HEK293 (cell line): Measurements from ENCODE around the gene UBE2G2.

Source experiments
- SP3 ChIP-seq: fragments of 450-650 bp; formaldehyde crosslinking; IDR thresholded peaks from 2 replicates; pipeline ENCODE4 v1.5.1; 2016; ENCODE audit warnings: missing biosample characterization, missing genetic modification characterization
- ZNF548 ChIP-seq: fragments of 450-650 bp; formaldehyde crosslinking; IDR thresholded peaks from 2 replicates; pipeline ENCODE4 v1.5.1; 2016; ENCODE audit warnings: missing biosample characterization, missing genetic modification characterization
- TF ChIP-seq, protein P1 (sequence below): fragments of 450-650 bp; formaldehyde crosslinking; IDR thresholded peaks from 2 replicates; pipeline ENCODE4 v1.5.1; 2016; ENCODE audit warnings: missing biosample characterization, missing genetic modification characterization
- TF ChIP-seq, protein P2 (sequence below): fragments of 450-650 bp; formaldehyde crosslinking; IDR thresholded peaks from 2 replicates; pipeline ENCODE4; 2016; ENCODE audit warnings: missing biosample characterization, missing genetic modification characterization

DNA sequence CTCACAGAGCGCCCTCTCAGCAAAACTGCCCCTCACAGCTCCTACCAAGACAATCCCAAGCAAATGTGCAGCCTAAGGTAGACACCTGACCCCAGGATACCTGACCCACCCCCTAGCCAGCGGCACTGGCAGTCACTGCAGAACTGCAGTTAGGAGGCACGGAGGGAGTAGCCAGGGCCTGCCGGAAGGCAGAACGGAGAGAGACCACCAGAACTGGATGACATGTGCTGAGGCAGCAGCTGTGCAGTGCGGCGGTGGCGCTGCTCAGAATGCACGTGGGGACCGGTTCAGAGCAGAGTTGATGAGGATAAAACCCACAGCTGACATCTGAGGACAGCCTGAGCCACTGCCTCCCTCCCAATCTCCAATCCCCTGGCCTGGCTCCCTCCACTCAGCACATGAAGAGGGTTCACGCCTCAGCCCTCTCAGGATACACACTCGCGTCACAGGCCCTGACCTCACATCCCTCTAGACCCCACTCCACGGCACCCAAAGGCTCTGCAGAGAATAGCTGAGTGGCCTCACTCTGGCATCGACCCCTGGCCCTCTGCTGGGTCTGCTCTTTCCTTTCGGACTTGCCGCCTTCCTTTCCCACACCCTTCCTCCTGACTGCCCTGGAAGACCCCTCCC is 29.6 kb downstream of the UBE2G2 start:
- TF ChIP-seq, protein P1, sequence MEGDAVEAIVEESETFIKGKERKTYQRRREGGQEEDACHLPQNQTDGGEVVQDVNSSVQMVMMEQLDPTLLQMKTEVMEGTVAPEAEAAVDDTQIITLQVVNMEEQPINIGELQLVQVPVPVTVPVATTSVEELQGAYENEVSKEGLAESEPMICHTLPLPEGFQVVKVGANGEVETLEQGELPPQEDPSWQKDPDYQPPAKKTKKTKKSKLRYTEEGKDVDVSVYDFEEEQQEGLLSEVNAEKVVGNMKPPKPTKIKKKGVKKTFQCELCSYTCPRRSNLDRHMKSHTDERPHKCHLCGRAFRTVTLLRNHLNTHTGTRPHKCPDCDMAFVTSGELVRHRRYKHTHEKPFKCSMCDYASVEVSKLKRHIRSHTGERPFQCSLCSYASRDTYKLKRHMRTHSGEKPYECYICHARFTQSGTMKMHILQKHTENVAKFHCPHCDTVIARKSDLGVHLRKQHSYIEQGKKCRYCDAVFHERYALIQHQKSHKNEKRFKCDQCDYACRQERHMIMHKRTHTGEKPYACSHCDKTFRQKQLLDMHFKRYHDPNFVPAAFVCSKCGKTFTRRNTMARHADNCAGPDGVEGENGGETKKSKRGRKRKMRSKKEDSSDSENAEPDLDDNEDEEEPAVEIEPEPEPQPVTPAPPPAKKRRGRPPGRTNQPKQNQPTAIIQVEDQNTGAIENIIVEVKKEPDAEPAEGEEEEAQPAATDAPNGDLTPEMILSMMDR (tag by site-specific recombination) = no peak
- TF ChIP-seq, protein P2, sequence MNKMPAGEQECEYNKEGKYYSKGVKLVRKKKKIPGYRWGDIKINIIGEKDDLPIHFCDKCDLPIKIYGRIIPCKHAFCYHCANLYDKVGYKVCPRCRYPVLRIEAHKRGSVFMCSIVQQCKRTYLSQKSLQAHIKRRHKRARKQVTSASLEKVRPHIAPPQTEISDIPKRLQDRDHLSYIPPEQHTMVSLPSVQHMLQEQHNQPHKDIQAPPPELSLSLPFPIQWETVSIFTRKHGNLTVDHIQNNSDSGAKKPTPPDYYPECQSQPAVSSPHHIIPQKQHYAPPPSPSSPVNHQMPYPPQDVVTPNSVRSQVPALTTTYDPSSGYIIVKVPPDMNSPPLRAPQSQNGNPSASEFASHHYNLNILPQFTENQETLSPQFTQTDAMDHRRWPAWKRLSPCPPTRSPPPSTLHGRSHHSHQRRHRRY (tag by site-specific recombination) = no peak
- TF ChIP-seq SP3 (tag by site-specific recombination) (no peak), ZNF548 (tag by site-specific recombination) (no peak)
